Natural killer cell (primary cell): Measurements from ENCODE around the gene STYX. TPM values are rescaled to one million over a fixed set of nuclear protein-coding genes. Genes with fewer than 3 reads are reported as not detected.
A peak's percentile ranks its signal among the peaks of the same experiment; 100 is the strongest.

Experiments used
- ATAC-seq, 3 donors: fragments of 150-1000 bp in 2 of 3; fragments of 200-7000 bp in 1 of 3; cut with Tn5 transposase; 1 replicate in 1 of 3; 2 replicates in 2 of 3; pipeline ENCODE4 v1.10.0; 2021; ENCODE audit warnings: mild to moderate bottlenecking in 2 of 3, moderate library complexity in 2 of 3
- DNase-seq, 2 donors: peaks; one replicate each; pipeline versions ENCODE4 v3.0.0 to v3.0.0-alpha.2; 2013 to 2021; ENCODE audit warnings: mixed read lengths in 1 of 2
- H3K27ac ChIP-seq: one replicate; pipeline ENCODE4 v1.5.1; 2013; ENCODE audit warnings: mild to moderate bottlenecking, low read length
- H3K27me3 ChIP-seq: one replicate; pipeline ENCODE4 v1.6.1; 2013; ENCODE audit warnings: low read length; ENCODE audit not compliant: control insufficient read depth, insufficient read depth
- H3K36me3 ChIP-seq: one replicate; pipeline ENCODE4 v1.6.1; 2013; ENCODE audit warnings: low read length; ENCODE audit not compliant: control insufficient read depth, insufficient read depth
- H3K4me1 ChIP-seq: one replicate; pipeline ENCODE4 v1.6.1; 2013; ENCODE audit warnings: low read length; ENCODE audit not compliant: control insufficient read depth, insufficient read depth
- H3K4me3 ChIP-seq: one replicate; pipeline ENCODE4 v1.5.1; 2013; ENCODE audit warnings: low read length
- H3K9me3 ChIP-seq: one replicate; pipeline ENCODE4 v1.6.1; 2013; ENCODE audit warnings: low read length; ENCODE audit not compliant: control insufficient read depth, insufficient read depth
- H3K27ac Mint-ChIP-seq, 2 donors: one replicate each; pipeline ENCODE4 v1.8.0; 2022; ENCODE audit warnings: mild to moderate bottlenecking in 2 of 2, mixed read lengths in 2 of 2, moderate library complexity in 1 of 2
- H3K27me3 Mint-ChIP-seq, 2 donors: one replicate each; pipeline ENCODE4 v1.8.0; 2022; ENCODE audit warnings: low read depth in 2 of 2, mixed read lengths in 2 of 2
- H3K36me3 Mint-ChIP-seq: one replicate; pipeline ENCODE4 v1.8.0; 2022; ENCODE audit warnings: mixed read lengths
- H3K4me1 Mint-ChIP-seq, 2 donors: one replicate each; pipeline ENCODE4 v1.8.0; 2022; ENCODE audit warnings: mixed read lengths in 2 of 2
- H3K4me3 Mint-ChIP-seq: one replicate; pipeline ENCODE4 v1.8.0; 2022; ENCODE audit warnings: mild to moderate bottlenecking, moderate library complexity, mixed read lengths
- H3K9me3 Mint-ChIP-seq, 2 donors: one replicate each; pipeline ENCODE4 v1.8.0; 2022; ENCODE audit warnings: mixed read lengths in 2 of 2
- WGBS: methylation state at CpG from one replicate; pipeline ENCODE4 v1.1.7; 2013; ENCODE audit warnings: missing lambda C conversion rate; ENCODE audit not compliant: insufficient coverage; 5-methylcytosine and 5-hydroxymethylcytosine counted together
- intact Hi-C: fragments of 100-400 bp; cut with micrococcal nuclease; formaldehyde crosslinking; loops from one replicate; pipeline ENCODE4 v1.14.2; 2022
- total RNA-seq, 4 donors: library from RNA; stranded (reverse); fragments of 120-200 nt in 1 of 4; gene quantifications; one replicate each; pipeline versions ENCODE4 v1.2.3 to v1.2.4, GENCODE V29; 2013 to 2022
- TF ChIP-seq, protein P1 (sequence below): fragments of 200-600 bp; IDR thresholded peaks from one replicate; pipeline ENCODE4 v1.8.0; 2022; ENCODE audit warnings: antibody characterized with exemption

Gene STYX
- total RNA-seq, 3 donors from 2014 or later (not counting 1 experiment from before 2014, with no cell fraction given) = 13.3 to 22.9 (median 18.3) TPM

DNA sequence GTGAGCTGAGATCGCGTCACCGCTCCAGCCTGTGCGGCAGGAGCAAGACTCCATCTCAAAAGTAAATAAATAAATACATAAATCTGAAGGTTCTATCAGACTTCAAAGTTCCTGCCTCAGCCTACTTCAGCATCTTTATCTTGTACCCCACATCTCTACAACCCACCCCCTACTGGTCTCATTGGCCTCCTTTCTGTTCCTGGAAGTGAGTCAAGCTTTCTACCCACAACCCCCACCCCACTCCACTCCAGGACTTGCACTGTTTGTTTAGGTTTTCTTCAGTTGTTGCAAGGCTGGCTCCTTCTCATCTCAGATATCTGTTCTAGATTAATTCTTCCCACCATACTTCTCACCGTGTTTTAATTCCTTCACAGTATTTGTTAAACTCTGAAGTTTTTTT lies 23.7 kb upstream of the STYX start:
- DNase-seq = peak in 1 of 2 donors; percentile 63
- Histone ChIP-seq H3K27me3 (no peaks in the 10 kb centered on the region), H3K27ac (peak overlapping the region; percentile 94), H3K4me3 (no peak overlapping the region), H3K4me1 (peaks cover 10% of the 10 kb centered on the region), H3K36me3 (peaks cover 20% of the 10 kb centered on the region), H3K9me3 (no peaks in the 10 kb centered on the region)
- H3K27me3 Mint-ChIP-seq = peaks cover 0 to 4% of the 10 kb centered on the region in 2 donors
- peaks cover 23 to 30% of the 10 kb centered on the region in 2 donors for H3K4me1 Mint-ChIP-seq
- 74% methylated on average over 4 of the region's 5 CpGs for WGBS
- ATAC-seq = peak in 1 of 3 donors; percentile 11
- H3K36me3 Mint-ChIP-seq = no peaks in the 10 kb centered on the region
- TF ChIP-seq, protein P1, sequence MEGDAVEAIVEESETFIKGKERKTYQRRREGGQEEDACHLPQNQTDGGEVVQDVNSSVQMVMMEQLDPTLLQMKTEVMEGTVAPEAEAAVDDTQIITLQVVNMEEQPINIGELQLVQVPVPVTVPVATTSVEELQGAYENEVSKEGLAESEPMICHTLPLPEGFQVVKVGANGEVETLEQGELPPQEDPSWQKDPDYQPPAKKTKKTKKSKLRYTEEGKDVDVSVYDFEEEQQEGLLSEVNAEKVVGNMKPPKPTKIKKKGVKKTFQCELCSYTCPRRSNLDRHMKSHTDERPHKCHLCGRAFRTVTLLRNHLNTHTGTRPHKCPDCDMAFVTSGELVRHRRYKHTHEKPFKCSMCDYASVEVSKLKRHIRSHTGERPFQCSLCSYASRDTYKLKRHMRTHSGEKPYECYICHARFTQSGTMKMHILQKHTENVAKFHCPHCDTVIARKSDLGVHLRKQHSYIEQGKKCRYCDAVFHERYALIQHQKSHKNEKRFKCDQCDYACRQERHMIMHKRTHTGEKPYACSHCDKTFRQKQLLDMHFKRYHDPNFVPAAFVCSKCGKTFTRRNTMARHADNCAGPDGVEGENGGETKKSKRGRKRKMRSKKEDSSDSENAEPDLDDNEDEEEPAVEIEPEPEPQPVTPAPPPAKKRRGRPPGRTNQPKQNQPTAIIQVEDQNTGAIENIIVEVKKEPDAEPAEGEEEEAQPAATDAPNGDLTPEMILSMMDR = no peak
- peak overlapping the region; percentile 97 for H3K4me3 Mint-ChIP-seq
- intact Hi-C loops = loop anchor here (5.0 kb wide), 2 partner anchors 86 to 154 kb away; partner anchors contain the start of genes GNPNAT1, GPR137C and TXNDC16
- peak overlapping the region; percentile 97 for H3K27ac Mint-ChIP-seq
- H3K9me3 Mint-ChIP-seq = no peaks in the 10 kb centered on the region

DNA sequence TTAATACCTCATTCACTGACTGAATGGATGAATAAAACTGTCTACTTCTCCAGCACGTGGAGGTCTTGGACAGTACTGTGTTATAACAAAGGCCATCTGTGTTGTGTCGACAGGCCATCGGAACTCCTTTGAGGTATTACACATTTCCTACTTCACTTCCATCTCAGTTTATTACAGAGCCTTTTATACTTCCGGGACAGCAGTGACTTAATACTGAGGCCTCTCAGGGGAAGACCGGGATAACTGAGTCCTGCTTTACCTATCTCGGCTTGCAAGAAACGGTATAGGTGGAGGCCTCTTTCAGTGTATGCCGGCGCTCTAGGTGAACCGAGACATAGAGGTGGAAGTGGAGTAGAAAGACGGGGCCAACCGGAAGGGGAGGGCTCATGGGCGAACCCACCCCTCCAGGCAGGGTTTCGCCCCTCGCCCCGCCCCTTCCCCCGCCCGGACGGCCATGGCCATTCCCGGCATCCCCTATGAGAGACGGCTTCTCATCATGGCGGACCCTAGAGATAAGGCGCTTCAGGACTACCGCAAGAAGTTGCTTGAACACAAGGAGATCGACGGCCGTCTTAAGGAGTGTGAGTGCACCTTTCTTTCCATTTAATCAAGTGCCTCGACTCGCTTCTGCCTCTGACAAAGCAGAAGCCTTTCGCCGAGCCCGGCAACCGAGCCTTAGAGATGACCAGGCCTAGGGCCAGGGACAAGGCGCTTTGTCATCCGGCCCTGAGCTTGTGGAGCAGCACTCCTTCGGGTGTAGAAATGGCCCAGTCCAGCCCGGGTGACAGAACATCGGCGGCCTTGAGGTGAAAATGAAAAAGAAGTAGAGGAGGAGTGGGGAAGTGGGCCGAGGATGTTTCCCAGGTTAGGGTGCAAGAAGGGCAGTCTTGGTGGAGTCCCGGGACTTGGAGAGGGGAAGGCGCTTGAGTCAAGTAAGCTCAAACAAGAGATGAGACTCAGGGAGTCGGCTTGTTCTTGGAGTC lies 23.0 kb upstream of the STYX start, which contains the start of gene PSMC6:
TSS of gene PSMC6 (plus strand) at position 477 of the 983 bp plus-strand sequence. CDS start at position 497, 20 bp downstream.
- TF ChIP-seq, protein P1 = no peak
- ATAC-seq (peak; percentile 98 to 100 (median 99)), DNase-seq (peak; percentile 85 to 96)
- Histone ChIP-seq H3K9me3 (no peaks in the 10 kb centered on the region), H3K27ac (peak within 1 kb of the TSS; percentile 94), H3K4me1 (peaks cover 10% of the 10 kb centered on the region), H3K36me3 (peaks cover 27% of the 10 kb centered on the region), H3K27me3 (no peaks in the 10 kb centered on the region), H3K4me3 (peak within 1 kb of the TSS; percentile 75)
- peak within 1 kb of the TSS; percentile 97 for H3K4me3 Mint-ChIP-seq
- no peaks in the 10 kb centered on the region for H3K9me3 Mint-ChIP-seq
- H3K4me1 Mint-ChIP-seq = peaks cover 23 to 30% of the 10 kb centered on the region in 2 donors
- intact Hi-C loops = loop anchor here (1.0 to 5.0 kb wide), 3 partner anchors 23 to 155 kb away; partner anchors contain the start of genes GNPNAT1, GPR137C, STYX and TXNDC16
- H3K36me3 Mint-ChIP-seq = no peaks in the 10 kb centered on the region
- WGBS = under 1% methylated on average over 43 of the region's 43 CpGs
- H3K27ac Mint-ChIP-seq = peak within 1 kb of the TSS; percentile 97
- peaks cover 0 to 4% of the 10 kb centered on the region in 2 donors for H3K27me3 Mint-ChIP-seq

DNA sequence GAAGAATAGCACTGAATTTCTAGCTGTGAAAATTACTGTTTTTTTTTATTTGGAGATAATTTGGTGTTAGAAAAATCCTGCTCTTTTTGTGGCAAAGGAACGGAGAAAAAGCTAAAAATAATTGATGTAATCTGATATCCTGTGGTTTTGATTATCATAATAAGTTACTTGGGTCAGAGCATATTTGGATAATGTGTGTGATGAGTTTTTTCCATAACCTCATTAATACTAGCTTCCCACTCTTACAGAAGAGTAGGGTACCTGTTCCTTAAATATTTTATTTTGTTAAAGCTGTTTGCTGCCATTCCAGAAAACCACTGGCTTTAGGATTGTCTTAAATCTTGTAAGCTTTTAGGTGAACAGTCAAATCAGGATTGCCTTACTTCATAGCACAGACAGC lies 18.3 kb upstream of the STYX start:
- Histone ChIP-seq H3K27ac (no peak overlapping the region), H3K27me3 (no peaks in the 10 kb centered on the region), H3K36me3 (peaks cover 60% of the 10 kb centered on the region), H3K4me1 (peaks cover 3% of the 10 kb centered on the region), H3K9me3 (no peaks in the 10 kb centered on the region), H3K4me3 (no peak overlapping the region)
- no peak for ATAC-seq
- 60% methylated on average over 1 of the region's 1 CpG for WGBS
- Mint-ChIP-seq H3K9me3 (no peaks in the 10 kb centered on the region), H3K36me3 (peaks cover 7% of the 10 kb centered on the region), H3K4me3 (no peak overlapping the region), H3K27me3 (no peaks in the 10 kb centered on the region), H3K4me1 (peaks cover 17 to 25% of the 10 kb centered on the region in 2 donors), H3K27ac (no peak overlapping the region)
- intact Hi-C loops = no loop called here
- TF ChIP-seq, protein P1 = no peak
- DNase-seq = no peak
